Parathyroid adenoma (tissue), 2 donors: ENCODE measurements around the gene RPRD1A.

ENCODE experiments used
- H2AFZ ChIP-seq: fragments of 300-600 bp; sonication (generic); one replicate; pipeline ENCODE4 v1.7.0; 2017; ENCODE audit warnings: antibody characterized with exemption, mild to moderate bottlenecking
- H3K27ac ChIP-seq: fragments of 300-600 bp; sonication (generic); one replicate; pipeline ENCODE4 v1.7.0; 2017
- H3K27me3 ChIP-seq: fragments of 300-600 bp; sonication (generic); one replicate; pipeline ENCODE4 v1.7.0; 2017; ENCODE audit warnings: low read length; ENCODE audit not compliant: control insufficient read depth, insufficient read depth
- H3K36me3 ChIP-seq: fragments of 300-600 bp; sonication (generic); one replicate; pipeline ENCODE4 v1.7.0; 2017; ENCODE audit warnings: low read length; ENCODE audit not compliant: control insufficient read depth, insufficient read depth
- H3K4me1 ChIP-seq: fragments of 300-600 bp; sonication (generic); one replicate; pipeline ENCODE4 v1.7.0; 2017; ENCODE audit warnings: control low read depth
- H3K4me2 ChIP-seq: fragments of 300-600 bp; sonication (generic); one replicate; pipeline ENCODE4 v1.7.0; 2017; ENCODE audit warnings: low read length
- H3K4me3 ChIP-seq: fragments of 300-600 bp; sonication (generic); one replicate; pipeline ENCODE4 v1.7.0; 2017; ENCODE audit warnings: low read depth, low read length
- H3K79me2 ChIP-seq: fragments of 300-600 bp; sonication (generic); one replicate; pipeline ENCODE4 v1.7.0; 2017; ENCODE audit warnings: control low read depth
- H3K9ac ChIP-seq: fragments of 300-600 bp; sonication (generic); one replicate; pipeline ENCODE4 v1.7.0; 2017; ENCODE audit warnings: mild to moderate bottlenecking
- H3K9me3 ChIP-seq: fragments of 300-600 bp; sonication (generic); one replicate; pipeline ENCODE4 v1.7.0; 2017; ENCODE audit warnings: low read length; ENCODE audit not compliant: control insufficient read depth
- CTCF ChIP-seq: fragments of 300-600 bp; sonication (generic); IDR thresholded peaks from one replicate; pipeline ENCODE4 v1.7.0; 2017; ENCODE audit warnings: antibody characterized with exemption, mild to moderate bottlenecking
- donor health status: primary hyperparathyroidism.

The RPRD1A gene

GRCh38 chr18:35991696-35992095 is 75.7 kb downstream of the RPRD1A start:
- H3K4me1 ChIP-seq, result no peaks in the 10 kb centered on the region
- H3K27ac ChIP-seq, result no peak overlapping the region
- H3K36me3 ChIP-seq, result no peaks in the 10 kb centered on the region
- no peaks in the 10 kb centered on the region for H3K27me3 ChIP-seq
- H3K9me3 ChIP-seq, result no peaks in the 10 kb centered on the region
- no peaks in the 10 kb centered on the region for H3K79me2 ChIP-seq
- H3K9ac ChIP-seq, result no peak overlapping the region
- TF ChIP-seq CTCF, result no peak
- H3K4me3 ChIP-seq, result no peak overlapping the region
- H2AFZ ChIP-seq, result no peak overlapping the region
- no peak overlapping the region for H3K4me2 ChIP-seq

GRCh38 chr18:35983818-35984217 is 83.5 kb downstream of the RPRD1A start:
- H3K36me3 ChIP-seq, result no peaks in the 10 kb centered on the region
- H3K4me2 ChIP-seq, result no peak overlapping the region
- H3K79me2 ChIP-seq, result no peaks in the 10 kb centered on the region
- no peak overlapping the region for H2AFZ ChIP-seq
- no peaks in the 10 kb centered on the region for H3K4me1 ChIP-seq
- H3K4me3 ChIP-seq, result no peak overlapping the region
- no peak overlapping the region for H3K9ac ChIP-seq
- TF ChIP-seq CTCF, result no peak
- no peaks in the 10 kb centered on the region for H3K9me3 ChIP-seq
- no peak overlapping the region for H3K27ac ChIP-seq
- no peaks in the 10 kb centered on the region for H3K27me3 ChIP-seq

- H2AFZ ChIP-seq, result no peak overlapping the region
- H3K27ac ChIP-seq, result no peak overlapping the region
- H3K4me1 ChIP-seq, result no peaks in the 10 kb centered on the region
- no peak overlapping the region for H3K4me3 ChIP-seq
- H3K9me3 ChIP-seq, result no peaks in the 10 kb centered on the region
- no peaks in the 10 kb centered on the region for H3K36me3 ChIP-seq
- no peak overlapping the region for H3K4me2 ChIP-seq
- H3K9ac ChIP-seq, result no peak overlapping the region
- no peaks in the 10 kb centered on the region for H3K27me3 ChIP-seq
- no peaks in the 10 kb centered on the region for H3K79me2 ChIP-seq
- TF ChIP-seq CTCF, result no peak
These were observed 84.2 kb downstream of the RPRD1A start for GRCh38 chr18:35983147-35983546.

DNA sequence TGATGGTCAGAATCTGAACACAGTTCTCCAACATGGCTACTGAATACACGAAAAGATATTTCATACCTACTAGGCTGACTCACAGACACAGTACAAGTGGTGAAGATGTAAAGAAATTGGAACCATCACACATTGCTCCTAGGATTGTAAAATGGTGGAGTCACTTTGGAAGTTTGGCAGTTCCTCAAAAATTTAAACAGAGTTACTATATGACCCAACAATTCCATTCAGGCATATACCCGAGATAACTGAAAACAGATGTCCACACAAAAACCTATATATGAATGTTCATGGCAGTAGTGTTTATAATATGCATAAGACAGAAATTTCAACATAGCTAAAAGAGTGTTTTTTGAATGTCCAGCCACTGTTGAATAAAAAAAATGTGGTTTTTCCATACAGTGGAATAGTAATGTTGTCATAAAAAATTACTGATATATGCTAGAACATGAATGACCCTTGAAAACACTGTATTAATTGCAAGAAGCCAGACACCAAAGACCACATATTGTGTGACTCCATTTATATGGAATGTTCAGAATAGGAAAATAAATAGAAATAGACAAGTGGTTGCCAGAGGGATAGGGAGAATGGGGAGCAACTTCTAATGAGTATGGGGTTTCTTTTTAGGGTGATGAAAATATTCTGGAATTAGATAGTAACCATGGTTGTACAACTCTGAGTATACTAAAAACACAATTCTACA is 84.8 kb downstream of the RPRD1A start:
- Histone ChIP-seq H3K79me2 (no peaks in the 10 kb centered on the region), H2AFZ (no peak overlapping the region), H3K4me1 (no peaks in the 10 kb centered on the region), H3K27me3 (no peaks in the 10 kb centered on the region), H3K9ac (no peak overlapping the region), H3K4me3 (no peak overlapping the region), H3K9me3 (no peaks in the 10 kb centered on the region), H3K27ac (no peak overlapping the region), H3K36me3 (no peaks in the 10 kb centered on the region), H3K4me2 (no peak overlapping the region)
- no peak for TF ChIP-seq CTCF

DNA sequence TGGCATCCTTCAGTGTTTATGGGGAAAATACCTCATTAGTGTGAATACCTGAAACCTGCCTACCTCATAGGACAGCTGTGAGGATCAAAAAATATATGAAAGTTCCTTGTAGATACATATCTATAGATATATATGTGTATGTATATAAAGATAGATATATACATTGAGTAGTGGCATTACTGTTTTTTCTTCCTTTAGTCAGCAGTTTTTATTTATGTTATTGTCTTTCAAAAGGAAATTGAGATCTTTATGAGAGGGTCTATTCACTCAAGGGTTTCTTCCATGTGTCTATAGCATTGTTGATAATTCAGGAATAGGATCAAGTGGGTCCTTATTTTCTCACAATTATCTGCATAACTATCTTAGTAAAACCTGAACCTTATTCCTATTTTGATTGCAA is 88.2 kb downstream of the RPRD1A start:
- no peak overlapping the region for H2AFZ ChIP-seq
- H3K9me3 ChIP-seq, result no peaks in the 10 kb centered on the region
- H3K4me1 ChIP-seq, result peaks cover 1% of the 10 kb centered on the region
- H3K79me2 ChIP-seq, result no peaks in the 10 kb centered on the region
- H3K27me3 ChIP-seq, result no peaks in the 10 kb centered on the region
- no peaks in the 10 kb centered on the region for H3K36me3 ChIP-seq
- no peak overlapping the region for H3K9ac ChIP-seq
- no peak overlapping the region for H3K4me3 ChIP-seq
- no peak overlapping the region for H3K4me2 ChIP-seq
- H3K27ac ChIP-seq, result no peak overlapping the region
- TF ChIP-seq CTCF, result no peak
